ENCODE data around the gene UBLCP1.
"Not testable (repeated sequence)": the region's sequence is repeated elsewhere in the genome, so short reads cannot be mapped to it uniquely, and the experiment has no call there.

The UBLCP1 gene

GRCh38 chr5:159244890-159245289 lies 18.2 kb upstream of the UBLCP1 start:
- no peak for TF ChIP-seq CTCF (IDR thresholded peaks at IDR 0.05; ENCODE audit: control insufficient read depth, insufficient read depth, low read depth, low read length, missing control alignments)

GRCh38 chr5:159249158-159249557 lies 13.9 kb upstream of the UBLCP1 start:
- H3K4me3 ChIP-seq (ENCODE audit: control insufficient read depth, low read depth, low read length) = no peak overlapping the region
- no peak for DNase-seq (ENCODE audit: low read depth)
- no peak for TF ChIP-seq CTCF (IDR thresholded peaks at IDR 0.05; ENCODE audit: control insufficient read depth, insufficient read depth, low read depth, low read length, missing control alignments)

More at GRCh38 chr5:159244890-159245289, 18.2 kb upstream of the UBLCP1 start:
- H3K4me3 ChIP-seq (ENCODE audit: control insufficient read depth, low read depth, low read length) = no peak overlapping the region
- no peak for DNase-seq (ENCODE audit: low read depth)

DNA sequence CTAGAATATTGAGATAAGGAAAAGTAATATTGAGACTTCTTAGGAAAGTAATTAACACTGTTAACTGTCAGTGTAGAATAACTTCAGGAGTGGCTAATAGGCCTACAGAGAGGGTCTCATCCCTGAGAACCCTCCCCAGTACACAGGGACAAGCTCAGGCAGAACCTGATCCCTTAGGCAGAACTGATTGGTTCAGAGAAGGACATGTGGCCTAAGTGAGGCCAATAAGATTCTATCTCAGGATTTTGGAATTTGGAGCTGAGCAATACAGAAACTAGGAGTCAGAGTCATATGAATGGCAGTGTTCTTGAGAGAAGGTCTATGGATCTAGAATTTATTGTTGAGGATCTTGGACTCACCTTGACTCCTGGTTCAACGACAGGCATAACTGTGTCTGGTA lies 10.9 kb upstream of the UBLCP1 start:
- no peak for TF ChIP-seq CTCF (IDR thresholded peaks at IDR 0.05; ENCODE audit: control insufficient read depth, insufficient read depth, low read depth, low read length, missing control alignments)
- H3K4me3 ChIP-seq (ENCODE audit: control insufficient read depth, low read depth, low read length) = no peak overlapping the region
- no peak for DNase-seq (ENCODE audit: low read depth)

DNA sequence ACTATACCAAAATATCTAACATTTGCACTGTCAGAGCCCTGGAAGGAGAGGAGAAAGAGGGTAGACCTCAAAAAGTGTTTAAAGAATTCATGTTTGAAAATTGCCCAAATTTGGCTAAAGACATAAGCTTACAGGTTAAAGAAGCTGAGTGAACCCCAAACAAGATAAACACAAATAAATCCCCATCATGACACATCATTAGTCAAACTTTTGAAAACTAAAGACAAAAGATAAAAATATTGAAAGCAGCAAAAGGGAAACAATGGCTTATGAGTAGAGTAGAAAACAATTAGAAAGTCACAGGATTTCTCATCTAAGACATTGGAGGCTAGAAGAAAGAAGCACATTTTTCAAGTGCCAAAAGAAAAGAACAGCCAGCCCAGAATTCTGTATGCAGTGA lies 6.1 kb upstream of the UBLCP1 start:
- DNase-seq (ENCODE audit: low read depth) = no peak
- no peak overlapping the region for H3K4me3 ChIP-seq (ENCODE audit: control insufficient read depth, low read depth, low read length)
- TF ChIP-seq CTCF (IDR thresholded peaks at IDR 0.05; ENCODE audit: control insufficient read depth, insufficient read depth, low read depth, low read length, missing control alignments) = no peak

GRCh38 chr5:159257629-159258283 lies 5.3 kb upstream of the UBLCP1 start:
- TF ChIP-seq CTCF (IDR thresholded peaks at IDR 0.05; ENCODE audit: control insufficient read depth, insufficient read depth, low read depth, low read length, missing control alignments) = no peak
- DNase-seq (ENCODE audit: low read depth) = no peak
- H3K4me3 ChIP-seq (ENCODE audit: control insufficient read depth, low read depth, low read length) = no peak overlapping the region

- H3K4me3 ChIP-seq (ENCODE audit: control insufficient read depth, low read depth, low read length) = no peak overlapping the region
- TF ChIP-seq CTCF (IDR thresholded peaks at IDR 0.05; ENCODE audit: control insufficient read depth, insufficient read depth, low read depth, low read length, missing control alignments) = no peak
- no peak for DNase-seq (ENCODE audit: low read depth)
Measured at GRCh38 chr5:159258361-159258760, 4.7 kb upstream of the UBLCP1 start.

GRCh38 chr5:159260212-159260611 lies 2.9 kb upstream of the UBLCP1 start:
- H3K4me3 ChIP-seq (ENCODE audit: control insufficient read depth, low read depth, low read length); DNase-seq (ENCODE audit: low read depth): not testable (repeated sequence)
